Eye (tissue), 1 donor: ENCODE results near the gene UBR3.
A peak's percentile ranks its signal among the peaks of the same experiment; 100 is the strongest.
"Not testable (repeated sequence)": the region's sequence is repeated elsewhere in the genome, so short reads cannot be mapped to it uniquely, and the experiment has no call there.

Experiments used
- DNase-seq: peaks from one replicate; pipeline ENCODE4 v3.0.0-alpha.2; 2015

UBR3 gene

GRCh38 chr2:169824373-169825333, 2.6 kb upstream of the UBR3 start, which contains the start of gene METTL5:
TSS of gene METTL5 (minus strand) at chr2:169824905. CDS start at chr2:169824597, 308 bp downstream.
- peak; percentile 92 for DNase-seq

- DNase-seq, result peak; percentile 74
Measured at GRCh38 chr2:169828141-169828811, 1.0 kb downstream of the UBR3 start.

GRCh38 chr2:169834401-169834800, 7.1 kb downstream of the UBR3 start:
- DNase-seq, result no peak

GRCh38 chr2:169838743-169839489, 11.7 kb downstream of the UBR3 start:
- no peak for DNase-seq

GRCh38 chr2:169839954-169840746, 12.9 kb downstream of the UBR3 start:
- DNase-seq, result no peak

- no peak for DNase-seq
Measured at GRCh38 chr2:169840747-169841142, 13.5 kb downstream of the UBR3 start.

- DNase-seq, result not testable (repeated sequence)
Measured at GRCh38 chr2:169841625-169842024, 14.4 kb downstream of the UBR3 start.

GRCh38 chr2:169845016-169845415, 17.8 kb downstream of the UBR3 start:
- no peak for DNase-seq

GRCh38 chr2:169848959-169849693, 21.9 kb downstream of the UBR3 start:
- not testable (repeated sequence) for DNase-seq

- DNase-seq, result no peak
Measured at GRCh38 chr2:169849710-169850109, 22.5 kb downstream of the UBR3 start.

- DNase-seq, result no peak
Measured at GRCh38 chr2:169853041-169853668, 25.9 kb downstream of the UBR3 start.

GRCh38 chr2:169855281-169856258, 28.3 kb downstream of the UBR3 start:
- DNase-seq, result not testable (repeated sequence)

GRCh38 chr2:169859423-169859822, 32.2 kb downstream of the UBR3 start:
- DNase-seq, result no peak

- DNase-seq, result no peak
Measured at GRCh38 chr2:169860149-169860548, 32.9 kb downstream of the UBR3 start.

- DNase-seq, result no peak
Measured at GRCh38 chr2:169862816-169863215, 35.6 kb downstream of the UBR3 start.

GRCh38 chr2:169865492-169865891, 38.2 kb downstream of the UBR3 start:
- DNase-seq, result no peak

- not testable (repeated sequence) for DNase-seq
Measured at GRCh38 chr2:169866230-169866629, 39.0 kb downstream of the UBR3 start.

GRCh38 chr2:169867579-169867978, 40.3 kb downstream of the UBR3 start:
- DNase-seq, result no peak

GRCh38 chr2:169868951-169869350, 41.7 kb downstream of the UBR3 start:
- DNase-seq, result no peak

GRCh38 chr2:169871369-169871768, 44.1 kb downstream of the UBR3 start:
- not testable (repeated sequence) for DNase-seq
